ENCODE data around the gene KIF6. TPM values are rescaled to one million over a fixed set of nuclear protein-coding genes. Genes with fewer than 3 reads are reported as not detected.

Gene KIF6
- total and polyA plus RNA-seq, 2 of the 8 experiments (the other 6 are each of a cell fraction or from before 2014, with no cell fraction given), result 0.53 to 0.65 TPM

- DNase-seq (ENCODE audit: low read depth in 1 of 2, low spot score in 2 of 2), result no peak
- Histone ChIP-seq H4K8ac (ENCODE audit: extremely low read depth, insufficient read depth, low read length) (no peak overlapping the region), H2BK12ac (ENCODE audit: low read depth, low read length) (no peak overlapping the region), H3K79me1 (ENCODE audit: low read depth, low read length) (no peaks in the 10 kb centered on the region), H3K4me3 (ENCODE audit: extremely low read depth in 1 of 4, insufficient read depth in 2 of 4, low read depth in 3 of 4, low read length in 4 of 4) (no peak overlapping the region), H3K56ac (replicated peaks; ENCODE audit: insufficient read length, low read depth, low read length) (no peak overlapping the region), H2BK120ac (replicated peaks; ENCODE audit: low read depth, low read length) (no peak overlapping the region), H3K27ac (ENCODE audit: low read depth, low read length) (no peak overlapping the region), H3K27me3 (replicated peaks in 1 of 4; ENCODE audit: control insufficient read depth in 3 of 4, extremely low read depth in 1 of 4, insufficient read depth in 3 of 4, low read length in 3 of 4) (no peaks in the 10 kb centered on the region), H3K36me3 (ENCODE audit: control insufficient read depth in 2 of 4, insufficient read depth in 4 of 4, low read length in 3 of 4) (no peaks in the 10 kb centered on the region), H2AK5ac (ENCODE audit: low read depth, low read length) (no peak overlapping the region), H4K91ac (replicated peaks; ENCODE audit: insufficient read length, low read length) (no peak overlapping the region), H3K4me2 (ENCODE audit: insufficient read depth in 1 of 2, low read depth in 2 of 2, low read length in 2 of 2) (no peak overlapping the region), H4K20me1 (replicated peaks in 1 of 2; ENCODE audit: control insufficient read depth in 1 of 2, insufficient read depth in 2 of 2, low read length in 2 of 2) (no peaks in the 10 kb centered on the region), H4K5ac (ENCODE audit: insufficient read length, low read depth, low read length) (no peak overlapping the region), H3K4me1 (replicated peaks in 1 of 4; ENCODE audit: control insufficient read depth in 3 of 4, insufficient read depth in 4 of 4, low read length in 3 of 4) (no peaks in the 10 kb centered on the region), H3K9ac (replicated peaks in 1 of 4; ENCODE audit: extremely low read depth in 1 of 4, low read depth in 3 of 4, low read length in 3 of 4) (no peak overlapping the region), H3K23me2 (ENCODE audit: low read depth, low read length) (no peaks in the 10 kb centered on the region), H3K79me2 (ENCODE audit: control insufficient read depth in 1 of 2, insufficient read depth in 2 of 2, low read length in 2 of 2) (no peaks in the 10 kb centered on the region), H2BK5ac (ENCODE audit: low read depth, low read length) (no peak overlapping the region), H3K23ac (ENCODE audit: insufficient read length) (no peak overlapping the region), H3K18ac (ENCODE audit: extremely low read depth, low read length) (no peak overlapping the region), H2BK15ac (ENCODE audit: low read length) (no peak overlapping the region), H3K14ac (ENCODE audit: insufficient read length) (no peak overlapping the region), H3K9me3 (ENCODE audit: insufficient read depth in 2 of 2, low read depth in 1 of 2, low read length in 1 of 2) (no peaks in the 10 kb centered on the region), H3K4ac (replicated peaks; ENCODE audit: insufficient read length, low read depth, low read length) (no peak overlapping the region), H2BK20ac (ENCODE audit: low read length) (no peak overlapping the region), H2AFZ (ENCODE audit: low read length) (no peak overlapping the region)
- FAIRE-seq, result no peak
- TF ChIP-seq RFX5 (IDR thresholded peaks at IDR 0.05; ENCODE audit: borderline replicate concordance, low read depth, low read length) (no peak), FOSL1 (IDR thresholded peaks at IDR 0.05; ENCODE audit: insufficient read depth, low read depth, low read length) (no peak), CBX8 (IDR thresholded peaks at IDR 0.05; ENCODE audit: borderline replicate concordance, low read depth, low read length) (no peak), CREB1 (IDR thresholded peaks at IDR 0.05) (no peak), BACH1 (IDR thresholded peaks at IDR 0.05; ENCODE audit: low read length) (no peak), CHD1 (IDR thresholded peaks at IDR 0.05; ENCODE audit: low read depth, low read length) (no peak)
- CTCF ChIA-PET (ENCODE audit: partially characterized antibody), result no interaction called here
- POLR2A ChIA-PET (ENCODE audit: partially characterized antibody), result no interaction called here
These were observed 108.2 kb downstream of the KIF6 start for GRCh38 chr6:39617026-39617425.

Measured in H1 (cell line).